Keratinocyte (primary cell): ENCODE results near the gene DDAH1.

ENCODE experiments used
- CTCF ChIP-seq, 3 experiments: IDR thresholded peaks in 1 of 3; conservative IDR thresholded peaks in 1 of 3; optimal IDR thresholded peaks in 1 of 3; 2 replicates in 2 of 3; 3 replicates in 1 of 3; pipeline versions ENCODE3 to v1.5.1; 2011; ENCODE audit warnings: low read length in 3 of 3, mild to moderate bottlenecking in 3 of 3, moderate library complexity in 2 of 3, control low read depth in 1 of 3, inconsistent platforms in 1 of 3; ENCODE audit not compliant: insufficient read depth in 2 of 3; ENCODE audit errors: extremely low read depth in 1 of 3
- EZH2 ChIP-seq: IDR thresholded peaks from one replicate; pipeline ENCODE4 v1.6.1; 2012; ENCODE audit warnings: inconsistent platforms, mild to moderate bottlenecking, low read length, moderate library complexity

- TF ChIP-seq EZH2 (no peak), CTCF (optimal IDR thresholded peaks at IDR 0.05 in 1 of 3, IDR thresholded peaks at IDR 0.05 in 1 of 3, conservative IDR thresholded peaks at IDR 0.05 in 1 of 3; ENCODE audit: extremely low read depth in 1 of 3, insufficient read depth in 2 of 3, low read length in 3 of 3) (no peak)
Measured at GRCh38 chr1:85343213-85343611, 121.7 kb downstream of the DDAH1 start.
